Osteoblast (primary cell): ENCODE measurements around the gene WNT3A. TPM values are rescaled to one million over a fixed set of nuclear protein-coding genes. Genes with fewer than 3 reads are reported as not detected.

Experiments
- DNase-seq: peaks from one replicate; pipeline ENCODE4 v3.0.0; 2011; ENCODE audit warnings: low spot score, mixed read lengths; ENCODE audit not compliant: insufficient read length; ENCODE audit errors: missing footprints
- H2AFZ ChIP-seq: 2 replicates; pipeline ENCODE4 v1.6.0; 2011; ENCODE audit warnings: mild to moderate bottlenecking, low read length
- H3K27ac ChIP-seq: 2 replicates; pipeline ENCODE4 v1.5.1; 2011; ENCODE audit warnings: mild to moderate bottlenecking, low read depth, low read length, moderate library complexity
- H3K27me3 ChIP-seq: 2 replicates; pipeline ENCODE4 v1.6.0; 2012; ENCODE audit warnings: mild to moderate bottlenecking, control low read depth, inconsistent platforms, low read length, moderate library complexity; ENCODE audit not compliant: insufficient read depth
- H3K36me3 ChIP-seq: 2 replicates; pipeline ENCODE4 v1.5.1; 2011; ENCODE audit warnings: mild to moderate bottlenecking, low read length, control low read depth, moderate library complexity; ENCODE audit not compliant: insufficient read depth
- H3K4me1 ChIP-seq: 2 replicates; pipeline ENCODE4 v1.5.1; 2011; ENCODE audit warnings: mild to moderate bottlenecking, low read length, control low read depth, moderate library complexity; ENCODE audit not compliant: insufficient read depth
- H3K4me2 ChIP-seq: 2 replicates; pipeline ENCODE4 v1.6.0; 2011; ENCODE audit warnings: mild to moderate bottlenecking, low read length; ENCODE audit not compliant: insufficient read depth
- H3K4me3 ChIP-seq: fragments of 200-600 bp; sonication (generic); 3 replicates; pipeline ENCODE4 v1.5.1; 2012; ENCODE audit warnings: mild to moderate bottlenecking, low read length, inconsistent platforms; ENCODE audit not compliant: insufficient read depth
- H3K79me2 ChIP-seq: 2 replicates; pipeline ENCODE4 v1.6.0; 2012; ENCODE audit warnings: mild to moderate bottlenecking, low read length, control low read depth, inconsistent platforms; ENCODE audit not compliant: insufficient read depth
- H3K9me3 ChIP-seq: 2 replicates; pipeline ENCODE4 v1.5.1; 2011; ENCODE audit warnings: low read depth, low read length, control low read depth
- H4K20me1 ChIP-seq: 2 replicates; pipeline ENCODE4 v1.6.0; 2012; ENCODE audit warnings: mild to moderate bottlenecking, low read length, control low read depth; ENCODE audit not compliant: insufficient read depth
- total RNA-seq: library from RNA; depleted of rRNA; stranded (reverse); fragments of >200 nt; gene quantifications from 2 replicates; pipeline ENCODE4 v1.2.3, GENCODE V29; 2012
- TF ChIP-seq, protein P1 (sequence below): IDR thresholded peaks from 2 replicates; pipeline ENCODE4 v1.5.1; 2011; ENCODE audit warnings: mild to moderate bottlenecking, low read depth, low read length, moderate library complexity; ENCODE audit errors: extremely low read depth

Gene WNT3A
- total RNA-seq, 1 donor = not detected

DNA sequence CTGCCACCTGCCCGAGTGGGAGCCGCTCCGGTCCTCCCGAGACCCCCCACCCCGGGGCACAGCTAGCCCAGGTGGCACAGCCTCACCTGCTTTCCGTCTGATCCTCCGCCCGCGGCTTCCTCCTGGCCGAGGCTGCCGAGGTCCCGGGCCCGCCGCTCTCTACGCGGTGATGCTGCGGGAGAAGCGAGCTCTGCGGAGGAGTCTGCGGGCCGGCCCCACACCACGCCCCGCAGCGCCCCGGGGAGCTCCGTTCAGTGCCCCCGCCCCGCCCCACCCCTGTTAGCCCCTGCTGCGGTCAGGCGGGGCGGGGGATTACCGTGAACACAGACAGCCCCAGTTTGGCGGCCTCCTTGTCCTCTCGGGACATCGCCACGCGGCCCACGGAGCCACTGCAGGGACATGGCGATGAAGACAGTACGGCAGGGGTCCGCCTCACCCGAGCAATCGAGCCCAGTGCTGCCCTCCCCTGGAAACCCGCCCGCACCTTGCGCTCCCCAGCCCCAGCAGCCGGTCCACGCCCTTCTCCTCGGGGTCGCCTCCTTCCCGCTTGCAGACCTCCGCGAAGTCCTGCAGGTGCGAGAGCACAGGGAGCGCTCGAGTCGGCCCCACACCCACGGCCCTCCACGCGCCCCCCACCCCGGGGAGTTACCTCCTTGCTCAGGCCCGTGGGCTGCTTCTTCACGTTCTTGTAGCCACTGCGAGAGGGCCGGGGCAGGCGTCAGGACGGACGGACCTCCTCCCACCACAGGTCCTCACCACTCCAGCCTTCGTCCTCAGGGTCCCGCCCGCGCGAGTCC lies 95.4 kb downstream of the WNT3A start:
- DNase-seq = peak; percentile 95
- H3K27ac ChIP-seq = peak overlapping the region; percentile 12
- peaks cover 51% of the 10 kb centered on the region for H3K36me3 ChIP-seq
- H3K4me1 ChIP-seq = peaks cover 10% of the 10 kb centered on the region
- H3K9me3 ChIP-seq = no peaks in the 10 kb centered on the region
- peaks cover 57% of the 10 kb centered on the region for H3K79me2 ChIP-seq
- H3K27me3 ChIP-seq = no peaks in the 10 kb centered on the region
- no peak overlapping the region for H2AFZ ChIP-seq
- H4K20me1 ChIP-seq = peaks cover 41% of the 10 kb centered on the region
- TF ChIP-seq, protein P1, sequence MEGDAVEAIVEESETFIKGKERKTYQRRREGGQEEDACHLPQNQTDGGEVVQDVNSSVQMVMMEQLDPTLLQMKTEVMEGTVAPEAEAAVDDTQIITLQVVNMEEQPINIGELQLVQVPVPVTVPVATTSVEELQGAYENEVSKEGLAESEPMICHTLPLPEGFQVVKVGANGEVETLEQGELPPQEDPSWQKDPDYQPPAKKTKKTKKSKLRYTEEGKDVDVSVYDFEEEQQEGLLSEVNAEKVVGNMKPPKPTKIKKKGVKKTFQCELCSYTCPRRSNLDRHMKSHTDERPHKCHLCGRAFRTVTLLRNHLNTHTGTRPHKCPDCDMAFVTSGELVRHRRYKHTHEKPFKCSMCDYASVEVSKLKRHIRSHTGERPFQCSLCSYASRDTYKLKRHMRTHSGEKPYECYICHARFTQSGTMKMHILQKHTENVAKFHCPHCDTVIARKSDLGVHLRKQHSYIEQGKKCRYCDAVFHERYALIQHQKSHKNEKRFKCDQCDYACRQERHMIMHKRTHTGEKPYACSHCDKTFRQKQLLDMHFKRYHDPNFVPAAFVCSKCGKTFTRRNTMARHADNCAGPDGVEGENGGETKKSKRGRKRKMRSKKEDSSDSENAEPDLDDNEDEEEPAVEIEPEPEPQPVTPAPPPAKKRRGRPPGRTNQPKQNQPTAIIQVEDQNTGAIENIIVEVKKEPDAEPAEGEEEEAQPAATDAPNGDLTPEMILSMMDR = no peak
- peak overlapping the region; percentile 89 for H3K4me2 ChIP-seq
- H3K4me3 ChIP-seq = peak overlapping the region; percentile 96

DNA sequence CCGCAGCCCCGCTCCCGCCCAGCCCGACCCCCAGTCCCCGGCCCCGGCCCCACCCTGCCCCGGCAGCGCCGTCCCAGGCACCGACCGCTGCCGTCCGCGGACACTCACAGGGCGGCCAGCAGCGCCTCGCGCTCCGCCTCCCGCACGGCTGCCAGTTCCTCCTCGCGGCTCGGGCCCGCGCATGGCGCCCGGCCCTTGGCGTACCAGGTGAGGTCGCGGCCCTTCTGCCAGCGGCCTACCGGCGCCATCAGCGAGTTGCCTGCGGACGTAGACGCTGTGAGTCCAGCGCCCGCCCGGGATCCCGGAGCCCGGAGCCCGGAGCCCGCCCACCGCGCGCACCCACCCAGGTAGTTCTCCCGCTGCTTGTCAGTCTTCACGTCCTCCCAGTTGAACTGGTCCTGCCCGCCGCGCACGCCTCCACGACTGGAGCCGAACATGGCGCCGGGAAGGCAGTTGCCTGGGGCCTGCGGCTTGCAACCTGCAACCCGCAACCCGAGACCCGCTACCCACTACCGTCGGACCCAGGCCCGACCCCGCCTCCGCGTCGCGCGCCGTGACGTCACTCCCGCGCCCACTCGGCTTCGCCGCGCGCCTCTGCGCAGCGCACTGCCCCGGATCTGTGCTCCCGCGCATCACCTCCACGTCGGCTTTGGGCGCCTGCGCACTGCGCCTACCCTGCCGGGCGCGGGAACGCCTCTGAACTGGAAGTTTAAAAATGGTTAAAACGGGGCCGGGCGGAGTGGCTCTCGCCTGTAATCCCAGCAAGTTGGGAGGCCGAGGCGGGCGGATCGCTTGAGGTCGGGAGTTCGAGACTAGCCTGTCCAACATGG lies 96.2 kb downstream of the WNT3A start, which contains the start of gene C1orf35:
TSS of gene C1orf35 (minus strand) at position 535 of the 830 bp plus-strand sequence. CDS start at position 437, 98 bp downstream.
- peak within 1 kb of the TSS; percentile 72 for H3K27ac ChIP-seq
- TF ChIP-seq, protein P1 = no peak
- H3K27me3 ChIP-seq = no peaks in the 10 kb centered on the region
- peaks cover 56% of the 10 kb centered on the region for H3K79me2 ChIP-seq
- no peaks in the 10 kb centered on the region for H3K9me3 ChIP-seq
- H2AFZ ChIP-seq = peak within 1 kb of the TSS; percentile 89
- peak within 1 kb of the TSS; percentile 96 for H3K4me3 ChIP-seq
- DNase-seq = peak; percentile 100
- H3K4me1 ChIP-seq = peaks cover 11% of the 10 kb centered on the region
- H3K36me3 ChIP-seq = peaks cover 43% of the 10 kb centered on the region
- peaks cover 33% of the 10 kb centered on the region for H4K20me1 ChIP-seq
- peak within 1 kb of the TSS; percentile 89 for H3K4me2 ChIP-seq

DNA sequence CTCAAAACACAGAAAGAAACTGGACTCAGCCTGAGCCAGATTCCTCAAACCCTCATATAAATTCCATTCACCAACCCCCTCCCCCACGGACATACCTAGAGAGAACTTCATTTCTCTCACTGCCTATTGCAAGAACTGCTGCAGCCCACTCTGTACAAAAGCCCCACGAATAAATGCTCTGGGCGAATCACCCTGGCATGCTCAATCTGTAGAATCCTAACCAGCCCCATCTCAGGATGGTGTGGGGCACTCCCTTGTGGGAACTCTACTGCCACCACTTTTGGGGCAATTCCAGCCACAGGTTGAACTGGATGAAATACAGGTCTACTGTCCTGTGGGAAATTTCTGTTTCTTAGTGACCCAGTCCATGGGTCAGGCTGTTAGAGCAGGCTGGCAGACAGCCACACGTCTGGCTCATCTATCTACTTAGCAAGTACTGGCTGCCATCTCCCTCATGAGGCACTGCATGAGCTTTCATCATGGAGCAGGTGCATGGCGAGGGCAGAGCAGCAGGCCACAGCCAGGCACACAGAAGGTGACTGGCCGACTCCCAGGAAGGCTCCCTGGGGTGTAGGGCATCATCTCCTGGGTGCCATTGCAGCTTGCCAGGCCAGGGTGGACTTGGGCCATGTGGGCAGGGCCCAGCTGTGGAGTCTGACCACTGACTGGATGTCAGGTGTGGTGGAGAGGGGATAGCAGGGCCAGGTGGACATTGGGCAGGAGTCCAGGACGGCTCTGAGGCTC lies 97.9 kb downstream of the WNT3A start:
- TF ChIP-seq, protein P1 = no peak
- H2AFZ ChIP-seq = peak overlapping the region; percentile 17
- peaks cover 26% of the 10 kb centered on the region for H3K36me3 ChIP-seq
- peak; percentile 73 for DNase-seq
- peak overlapping the region; percentile 89 for H3K4me2 ChIP-seq
- peaks cover 55% of the 10 kb centered on the region for H3K79me2 ChIP-seq
- no peaks in the 10 kb centered on the region for H3K27me3 ChIP-seq
- H3K9me3 ChIP-seq = no peaks in the 10 kb centered on the region
- H3K4me3 ChIP-seq = no peak overlapping the region
- H3K4me1 ChIP-seq = peaks cover 20% of the 10 kb centered on the region
- H4K20me1 ChIP-seq = peaks cover 16% of the 10 kb centered on the region
- H3K27ac ChIP-seq = no peak overlapping the region
